ENCODE measurements around the gene IER5L. TPM values are rescaled to one million over a fixed set of nuclear protein-coding genes. Genes with fewer than 3 reads are reported as not detected.
"Not testable (repeated sequence)": the region's sequence is repeated elsewhere in the genome, so short reads cannot be mapped to it uniquely, and the experiment has no call there.

The IER5L gene
- total RNA-seq, 1 experiment from 2014 or later = 76.5 TPM

GRCh38 chr9:129203556-129203909 is 25.5 kb upstream of the IER5L start:
- DNase-seq (ENCODE audit: low read depth) = no peak

DNA sequence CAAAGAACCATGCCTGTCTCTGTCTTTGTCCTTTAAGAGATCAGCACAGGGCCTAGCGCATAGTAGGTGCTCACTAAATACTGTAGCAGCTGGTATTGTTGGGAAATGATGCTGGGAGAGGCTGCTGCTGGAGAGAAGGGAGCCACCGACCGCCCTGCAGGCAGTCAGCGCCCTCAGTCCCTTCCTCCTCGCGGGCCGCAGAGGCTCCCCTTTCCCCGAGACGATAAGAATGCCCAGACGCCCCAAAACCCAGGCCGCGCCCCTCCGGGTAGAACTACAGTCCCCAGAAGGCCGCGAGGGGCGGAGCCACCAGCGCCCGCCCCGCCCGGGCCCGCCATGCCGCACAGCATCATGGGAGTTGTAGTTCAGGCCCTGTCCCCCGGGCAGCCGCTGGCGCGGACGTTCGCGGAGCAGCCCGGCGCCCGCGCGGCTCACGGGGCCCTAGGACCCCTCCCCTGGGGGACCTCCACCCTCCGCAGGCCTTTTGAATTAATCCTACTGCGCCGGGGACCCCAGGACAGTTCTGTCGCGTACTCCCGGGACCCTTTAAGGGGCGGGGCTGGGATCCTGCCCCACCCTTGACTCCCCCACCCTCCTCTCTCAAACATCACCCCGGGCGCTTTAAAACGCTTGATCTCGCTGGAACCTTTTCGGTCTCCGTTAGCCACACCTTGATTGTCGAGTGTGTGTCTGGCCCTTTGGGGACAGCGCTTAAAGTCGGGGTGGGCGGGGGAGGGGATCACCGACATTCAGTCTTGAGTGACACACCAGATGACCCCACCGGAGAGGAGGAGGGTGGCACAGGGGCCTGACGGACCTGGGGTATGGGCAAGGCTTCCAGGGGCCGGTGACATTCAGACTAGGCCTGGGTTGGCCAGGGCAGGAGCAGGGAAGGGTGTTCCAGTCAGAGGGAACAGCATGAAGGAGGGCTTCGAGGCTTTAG is 24.8 kb upstream of the IER5L start:
- peak; percentile 64 for DNase-seq (ENCODE audit: low read depth)

- DNase-seq (ENCODE audit: low read depth) = no peak
These were observed 23.8 kb upstream of the IER5L start for GRCh38 chr9:129201866-129202265.

- no peak for DNase-seq (ENCODE audit: low read depth)
These were observed 23.2 kb upstream of the IER5L start for GRCh38 chr9:129201289-129201688.

DNA sequence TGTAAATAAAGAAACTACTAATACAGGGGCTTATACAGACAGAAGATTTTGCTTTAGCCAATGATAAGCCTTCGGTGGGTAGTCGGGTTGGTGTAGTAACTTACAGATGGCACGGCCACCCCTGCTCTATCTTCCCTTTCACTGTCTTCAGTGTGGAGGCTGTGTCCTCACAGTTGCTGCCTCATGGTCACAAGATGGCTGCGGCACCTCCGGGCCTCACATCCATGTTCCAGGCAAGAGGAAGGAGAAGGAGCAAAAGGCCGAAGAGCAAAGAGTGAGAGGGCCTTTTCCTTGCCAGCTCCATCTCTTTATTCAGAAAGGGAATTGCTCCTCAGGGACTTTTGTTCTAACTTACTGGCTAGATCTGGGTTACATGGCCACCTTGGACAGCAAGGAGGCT is 22.2 kb upstream of the IER5L start:
- no peak for DNase-seq (ENCODE audit: low read depth)

DNA sequence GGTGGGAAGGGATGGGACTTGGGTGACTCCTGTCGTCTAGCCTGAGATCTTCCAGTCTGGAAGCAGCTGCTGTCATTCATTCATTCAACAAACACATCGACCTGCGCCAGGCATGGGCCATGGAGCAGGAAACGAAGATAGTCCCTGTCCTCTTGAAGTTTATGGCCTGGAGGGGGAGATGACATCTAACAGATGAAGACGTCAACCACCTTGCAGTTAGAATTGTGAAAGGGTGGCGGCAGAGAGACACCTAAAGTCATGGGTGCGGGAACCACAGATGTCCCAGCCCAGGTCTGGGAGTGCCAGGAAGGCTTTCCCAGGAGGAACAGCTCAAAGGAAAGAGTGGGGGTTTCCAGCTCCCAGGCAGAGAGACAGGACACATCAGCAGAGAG is 21.0 kb upstream of the IER5L start:
- DNase-seq (ENCODE audit: low read depth) = no peak

DNA sequence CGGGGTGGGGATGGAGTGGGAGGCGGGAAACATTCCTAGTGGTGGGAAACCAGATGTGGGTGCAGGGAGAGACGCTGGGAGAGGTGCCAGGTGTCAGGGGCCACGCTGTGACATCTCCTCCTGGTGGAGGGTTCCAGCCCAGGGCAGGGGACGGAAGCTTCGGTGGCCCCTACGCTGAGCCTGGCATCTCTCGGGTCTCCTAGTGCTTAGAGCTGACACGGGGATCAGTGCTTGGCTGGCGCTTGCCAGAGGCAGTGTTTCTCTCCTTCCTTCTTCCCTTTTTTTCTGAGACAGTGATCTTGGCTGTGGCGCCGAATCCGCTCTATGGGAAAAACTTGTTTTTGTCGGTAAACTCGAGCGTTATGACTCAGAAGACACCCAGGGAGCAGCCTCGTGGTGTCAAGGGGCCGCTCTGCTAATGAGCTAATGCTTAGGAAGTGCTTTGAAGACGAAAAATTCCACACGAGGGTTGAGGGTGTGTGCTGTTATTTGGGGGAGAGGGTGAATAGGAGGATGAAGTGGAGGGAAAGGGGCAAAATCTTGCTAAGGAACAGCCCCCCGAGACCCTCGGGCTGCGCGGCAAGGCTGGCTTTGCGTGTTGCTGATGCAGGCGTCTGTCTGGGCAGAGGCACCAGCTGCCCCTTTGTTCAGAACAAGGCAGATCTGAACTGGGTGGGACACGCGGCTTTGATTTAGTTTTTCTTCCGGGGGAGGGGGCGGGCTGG is 20.4 kb upstream of the IER5L start:
- DNase-seq (ENCODE audit: low read depth) = peak; percentile 25

DNA sequence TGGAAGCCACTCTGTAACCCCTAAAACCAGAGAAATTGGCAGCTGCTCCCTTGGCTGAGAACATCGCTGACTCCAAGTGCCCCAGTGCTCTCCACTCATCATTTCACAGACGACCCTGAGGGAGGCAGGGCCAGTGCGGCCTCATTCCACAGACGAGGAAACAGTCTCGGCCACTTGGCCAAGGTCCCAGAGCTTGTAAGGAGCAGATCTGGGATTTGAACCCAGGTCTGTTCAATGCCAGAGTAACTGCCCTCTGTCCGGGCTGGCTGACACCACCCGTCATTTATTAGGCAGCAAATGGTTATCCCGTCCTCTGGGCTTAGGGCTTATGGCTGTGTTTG is 19.9 kb upstream of the IER5L start:
- no peak for DNase-seq (ENCODE audit: low read depth)

DNA sequence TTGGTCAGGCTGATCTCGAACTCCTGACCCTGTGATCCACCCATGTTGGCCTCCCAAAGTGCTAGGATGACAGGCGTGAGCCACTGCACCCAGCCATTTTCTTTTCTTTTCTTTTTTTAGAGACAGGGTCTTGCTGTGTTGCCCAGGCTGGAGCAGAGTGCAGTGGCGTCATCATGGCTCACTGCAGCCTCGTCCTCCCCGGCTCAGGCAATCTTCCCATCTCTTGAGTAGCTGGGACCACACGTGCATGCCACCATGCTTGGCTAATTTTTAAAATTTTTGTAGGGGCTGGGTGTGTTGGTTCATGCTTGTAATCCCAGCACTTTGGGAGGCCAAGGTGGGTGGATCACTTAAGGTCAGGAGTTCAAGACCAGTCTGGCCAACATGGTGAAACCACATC is 19.0 kb upstream of the IER5L start:
- not testable (repeated sequence) for DNase-seq (ENCODE audit: low read depth)

GRCh38 chr9:129195606-129196005 is 17.5 kb upstream of the IER5L start:
- no peak for DNase-seq (ENCODE audit: low read depth)

DNA sequence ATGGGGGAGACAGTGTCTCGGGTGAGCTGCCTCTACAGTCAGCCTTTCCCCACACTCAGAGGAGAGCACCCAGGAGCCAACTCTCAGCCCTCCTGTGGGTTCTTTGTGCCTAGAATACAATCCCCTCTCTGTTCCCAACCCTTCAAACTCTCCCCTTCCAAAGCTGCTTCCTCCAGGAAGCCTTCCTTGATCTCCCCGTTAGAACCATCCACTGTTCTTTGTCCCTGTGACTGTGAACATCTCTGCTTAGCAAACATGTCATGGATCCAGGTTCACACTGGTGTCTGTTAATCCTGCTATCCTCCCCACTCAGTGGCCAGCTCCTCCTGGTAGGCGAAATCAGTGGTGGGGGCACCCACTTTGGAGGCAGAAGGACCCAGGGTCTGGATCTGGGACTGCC is 16.2 kb upstream of the IER5L start:
- no peak for DNase-seq (ENCODE audit: low read depth)

DNA sequence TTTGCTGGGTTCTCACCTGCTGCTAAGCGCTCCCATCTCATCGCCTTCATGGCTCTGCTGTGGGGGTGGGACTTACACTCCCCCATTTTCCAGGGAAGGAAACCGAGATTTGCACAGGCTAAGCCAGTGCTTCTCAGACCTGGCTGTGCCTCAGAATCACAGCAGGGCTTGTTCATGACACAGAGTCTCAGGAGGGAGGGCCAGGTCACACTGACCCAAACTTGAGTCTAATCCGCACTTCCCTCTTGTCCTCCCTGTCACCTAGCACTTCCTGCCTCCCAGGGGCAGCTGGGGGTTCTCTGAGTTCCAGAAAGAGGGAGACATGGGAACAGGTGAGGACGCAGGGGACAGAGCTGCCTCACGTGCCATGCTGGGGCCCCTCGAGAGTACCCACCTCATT is 15.6 kb upstream of the IER5L start:
- no peak for DNase-seq (ENCODE audit: low read depth)

DNA sequence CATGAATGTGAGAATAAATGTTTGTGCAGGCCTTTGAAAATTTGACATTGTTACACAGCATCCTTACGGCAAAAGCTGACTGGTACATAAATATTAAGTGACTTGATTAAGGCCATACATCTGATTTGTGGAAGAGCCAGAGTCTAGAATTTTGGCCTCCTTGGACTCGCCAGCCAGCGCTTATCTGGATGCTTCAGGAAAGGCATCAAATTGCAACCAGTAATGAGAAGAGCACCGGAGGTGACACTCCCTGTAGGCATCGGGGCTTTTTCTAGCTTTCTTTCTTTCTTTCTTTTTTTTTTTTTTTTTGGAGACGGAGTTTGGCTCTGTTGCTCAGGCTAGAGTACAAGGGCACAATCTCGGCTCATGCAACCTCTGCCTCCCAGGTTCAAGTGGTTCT is 13.2 kb upstream of the IER5L start:
- DNase-seq (ENCODE audit: low read depth) = no peak

DNA sequence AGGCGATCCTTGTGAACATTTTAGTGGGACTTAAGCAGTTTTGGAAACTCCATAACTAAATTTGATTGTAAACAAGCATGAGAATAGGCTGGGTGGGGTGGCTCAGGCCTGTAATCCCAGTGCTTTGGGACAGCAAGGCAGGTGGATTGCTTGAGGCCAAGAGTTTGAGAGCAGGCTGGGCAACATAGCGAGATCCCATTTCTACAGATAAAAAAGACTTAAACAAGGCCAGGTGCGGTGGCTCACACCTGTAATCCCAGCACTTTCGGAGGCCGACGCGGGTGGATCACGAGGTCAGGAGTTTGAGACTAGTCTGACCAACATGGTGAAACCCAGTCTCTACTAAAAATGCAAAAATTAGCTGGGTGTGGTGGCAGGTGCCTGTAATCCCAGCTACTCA is 11.9 kb upstream of the IER5L start:
- not testable (repeated sequence) for DNase-seq (ENCODE audit: low read depth)

- no peak for DNase-seq (ENCODE audit: low read depth)
These were observed 9.0 kb upstream of the IER5L start for GRCh38 chr9:129187042-129187441.

- DNase-seq (ENCODE audit: low read depth) = peak; percentile 41
These were observed 7.9 kb upstream of the IER5L start for GRCh38 chr9:129185991-129186390.

GRCh38 chr9:129185402-129185801 is 7.3 kb upstream of the IER5L start:
- no peak for DNase-seq (ENCODE audit: low read depth)

GRCh38 chr9:129184596-129185122 is 6.6 kb upstream of the IER5L start:
- no peak for DNase-seq (ENCODE audit: low read depth)

- DNase-seq (ENCODE audit: low read depth) = no peak
These were observed 6.1 kb upstream of the IER5L start for GRCh38 chr9:129184219-129184524.

DNA sequence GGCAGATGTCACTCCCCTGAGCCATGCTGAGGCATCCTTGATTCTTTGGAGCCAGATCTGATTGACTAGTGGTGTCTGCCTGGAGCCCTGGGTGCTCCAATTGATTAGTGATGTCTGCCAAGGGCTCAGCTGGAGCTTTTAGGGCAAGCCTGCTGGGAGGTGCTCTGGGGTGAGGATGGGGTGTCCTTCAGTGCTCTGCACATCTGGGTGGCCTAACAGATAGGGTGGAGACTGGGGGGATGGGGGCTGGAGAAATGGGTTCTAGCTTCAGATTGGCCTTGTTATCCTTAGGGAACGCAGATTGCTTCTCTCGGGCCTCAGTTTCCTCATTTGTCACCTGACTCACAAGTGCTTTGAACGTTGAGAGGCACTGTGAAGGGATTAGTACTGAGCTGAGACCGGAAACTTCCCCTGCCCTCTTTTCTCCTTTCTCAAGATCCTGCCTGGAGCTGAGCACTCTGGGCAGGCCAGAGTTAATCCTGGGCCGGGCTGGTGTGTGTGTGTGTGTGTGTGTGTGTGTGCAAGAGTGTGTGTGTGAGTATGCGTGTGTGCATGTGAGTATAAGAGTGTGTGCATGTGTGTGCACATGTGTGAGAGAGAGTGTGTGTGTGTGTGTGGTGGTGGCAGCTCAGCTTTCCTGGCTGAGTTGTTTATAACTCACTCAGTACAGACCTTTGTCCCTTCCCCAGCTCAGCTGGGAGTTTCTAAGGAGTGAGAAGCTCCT is 5.6 kb upstream of the IER5L start:
- no peak for DNase-seq (ENCODE audit: low read depth)

DNA sequence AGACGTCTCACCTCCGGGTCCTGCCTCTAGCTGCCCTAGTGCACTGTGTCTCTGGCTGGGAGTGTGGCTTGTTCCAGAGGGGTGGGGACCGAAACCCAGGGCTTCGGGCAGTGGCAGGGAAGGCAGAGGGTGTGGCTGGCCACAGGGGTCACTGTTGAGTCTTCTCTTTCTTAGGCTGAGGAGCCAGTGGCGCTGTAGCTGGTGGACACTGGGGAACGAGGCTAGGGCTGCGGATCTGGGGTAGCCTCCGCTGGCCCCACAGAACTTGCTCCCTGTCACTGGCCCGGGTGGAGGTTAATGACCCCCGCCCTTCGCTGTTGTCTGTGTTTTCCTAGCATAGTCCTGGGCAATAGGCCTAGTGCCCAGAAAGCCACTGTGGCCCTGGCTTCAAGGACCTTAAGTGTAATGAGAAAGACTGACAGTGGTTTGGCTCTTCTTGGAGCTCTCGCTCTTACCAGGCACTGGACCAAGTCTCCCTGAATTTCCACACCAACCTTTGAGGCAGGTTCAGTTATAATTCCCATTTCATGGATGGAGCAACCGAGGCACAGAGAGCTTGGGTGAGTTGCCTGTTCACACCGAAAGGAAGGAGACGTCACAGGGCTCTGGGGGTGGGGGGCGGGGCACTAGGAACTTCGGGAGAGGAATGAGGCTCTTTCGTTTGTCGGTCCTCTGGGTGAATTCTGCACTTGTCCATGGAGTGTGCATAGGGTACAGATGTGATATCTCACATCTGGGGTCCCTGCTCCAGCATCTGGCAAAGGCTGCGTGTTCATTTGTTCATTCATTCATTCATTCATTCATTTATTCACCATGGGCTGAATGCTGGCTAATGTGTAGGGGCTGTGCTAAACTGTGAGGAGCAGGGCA is 4.8 kb upstream of the IER5L start:
- DNase-seq (ENCODE audit: low read depth) = peak; percentile 26

All from HT1080 (cell line).